HG03039 (cell line): ENCODE measurements around the gene BCL10.
"Not testable (repeated sequence)": the region's sequence is repeated elsewhere in the genome, so short reads cannot be mapped to it uniquely, and the experiment has no call there.

Source experiments
- ATAC-seq: cut with Tn5 transposase; IDR thresholded peaks from one replicate; pipeline ENCODE4 v1.9.1; 2021; ENCODE audit warnings: mild to moderate bottlenecking, moderate library complexity; ENCODE audit not compliant: unreplicated experiment

BCL10 gene

DNA sequence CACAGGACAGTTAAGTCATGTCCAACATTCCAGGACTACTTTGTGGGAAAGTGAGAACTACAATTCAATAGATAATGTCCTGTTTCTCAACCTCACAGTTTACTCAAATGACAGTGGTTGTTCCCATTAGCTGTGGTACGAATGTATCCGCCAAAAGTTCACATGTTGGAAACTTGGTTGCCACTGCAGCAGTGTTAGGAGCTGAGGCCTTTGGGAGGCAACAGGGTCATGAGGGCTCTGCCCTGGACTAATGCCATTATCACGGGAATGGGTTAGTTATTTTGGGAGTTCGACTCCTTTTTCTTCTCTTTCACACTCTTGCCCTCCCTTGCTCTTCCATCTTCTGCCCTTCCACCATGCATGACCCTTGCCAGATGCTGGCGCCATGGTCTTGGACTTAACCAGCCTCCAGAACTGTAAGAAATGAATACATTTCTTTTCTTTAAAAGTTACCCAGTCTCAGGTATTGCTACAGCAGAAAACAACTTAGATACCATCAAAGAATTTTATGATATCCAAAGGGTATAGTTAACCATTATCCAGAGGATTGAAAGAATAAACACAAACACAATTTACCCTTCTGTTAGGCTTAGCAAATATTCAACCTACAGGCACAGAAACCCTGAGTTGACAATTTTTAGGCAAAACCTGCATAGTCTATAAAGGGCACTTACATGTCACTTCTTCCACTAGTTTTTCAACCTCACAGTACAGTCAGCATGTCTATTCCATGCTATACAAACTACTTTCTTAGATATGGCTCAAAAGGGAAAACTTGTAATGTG lies 7.4 kb downstream of the BCL10 start:
- ATAC-seq, result no peak

DNA sequence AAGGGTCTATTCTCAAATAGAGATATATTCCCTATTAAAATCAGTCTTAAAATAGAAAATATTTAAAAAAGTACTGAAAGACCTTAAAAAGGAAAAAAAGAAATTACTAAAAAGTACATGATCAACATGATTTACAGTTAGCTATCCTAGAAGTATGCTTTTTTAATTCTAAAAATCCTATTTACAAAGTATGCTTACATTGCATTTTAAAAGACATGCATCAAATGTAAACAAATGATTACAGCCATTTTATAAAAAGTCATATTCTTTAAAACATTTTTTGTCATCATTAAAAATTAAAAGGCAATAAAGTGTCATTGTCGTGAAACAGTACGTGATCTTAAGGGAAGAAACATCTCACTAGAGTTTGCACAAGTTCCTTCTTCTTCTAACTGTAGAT lies 9.1 kb downstream of the BCL10 start:
- ATAC-seq, result no peak

DNA sequence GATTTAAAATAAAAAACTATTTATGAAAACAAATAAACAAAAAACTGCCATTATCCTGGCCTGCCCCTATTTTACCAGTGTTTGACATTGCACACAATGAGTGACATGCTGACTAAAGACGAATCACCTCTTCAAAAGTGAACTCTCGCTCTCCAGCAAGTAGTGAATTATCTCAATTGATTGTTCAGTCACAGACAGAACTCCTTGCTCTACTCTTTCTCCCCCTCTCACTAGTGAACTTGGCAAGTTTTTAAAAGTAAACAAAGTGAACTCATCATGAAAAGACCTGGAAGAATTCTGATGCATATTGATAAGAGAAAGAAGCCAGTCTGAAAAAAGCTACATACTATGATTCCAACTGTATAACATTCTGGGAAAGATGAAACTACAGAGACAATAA lies 12.3 kb downstream of the BCL10 start:
- no peak for ATAC-seq

DNA sequence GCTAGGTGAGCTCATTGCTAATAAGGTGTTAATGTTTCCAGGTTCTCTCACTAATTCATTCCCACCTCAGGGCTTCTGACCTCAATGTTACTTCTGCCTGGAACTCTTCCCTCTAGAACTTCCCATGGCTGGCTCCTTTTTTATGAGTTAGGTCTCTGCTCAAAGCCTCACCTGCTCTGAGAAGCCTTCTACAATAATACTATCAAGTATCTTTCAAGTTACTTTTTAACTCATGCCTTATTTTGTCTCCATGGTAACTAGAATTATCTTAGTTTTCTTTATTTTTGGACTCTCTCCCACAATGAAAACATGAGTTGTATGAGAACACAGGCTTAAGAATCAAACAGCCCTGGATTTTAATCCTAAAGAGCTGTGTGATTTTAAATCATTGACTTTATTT lies 13.4 kb downstream of the BCL10 start:
- ATAC-seq, result no peak

DNA sequence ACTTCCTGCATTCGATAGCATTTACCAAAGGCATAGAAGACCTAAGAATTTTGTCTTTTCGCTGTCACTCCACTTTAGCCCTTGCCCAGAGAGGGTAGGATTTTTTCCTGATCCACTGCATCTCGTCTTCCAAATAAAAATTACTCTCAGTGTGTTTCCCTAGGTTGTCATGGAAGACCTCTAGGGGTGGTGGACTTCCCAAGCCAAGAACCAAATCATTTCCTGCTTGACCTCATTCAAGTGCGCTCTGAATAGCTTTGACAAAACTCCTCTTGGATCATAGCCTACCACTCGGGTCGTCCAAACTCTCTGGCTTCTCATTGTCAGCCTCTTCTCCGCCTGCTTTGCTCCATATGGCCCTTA lies 16.5 kb downstream of the BCL10 start:
- no peak for ATAC-seq

DNA sequence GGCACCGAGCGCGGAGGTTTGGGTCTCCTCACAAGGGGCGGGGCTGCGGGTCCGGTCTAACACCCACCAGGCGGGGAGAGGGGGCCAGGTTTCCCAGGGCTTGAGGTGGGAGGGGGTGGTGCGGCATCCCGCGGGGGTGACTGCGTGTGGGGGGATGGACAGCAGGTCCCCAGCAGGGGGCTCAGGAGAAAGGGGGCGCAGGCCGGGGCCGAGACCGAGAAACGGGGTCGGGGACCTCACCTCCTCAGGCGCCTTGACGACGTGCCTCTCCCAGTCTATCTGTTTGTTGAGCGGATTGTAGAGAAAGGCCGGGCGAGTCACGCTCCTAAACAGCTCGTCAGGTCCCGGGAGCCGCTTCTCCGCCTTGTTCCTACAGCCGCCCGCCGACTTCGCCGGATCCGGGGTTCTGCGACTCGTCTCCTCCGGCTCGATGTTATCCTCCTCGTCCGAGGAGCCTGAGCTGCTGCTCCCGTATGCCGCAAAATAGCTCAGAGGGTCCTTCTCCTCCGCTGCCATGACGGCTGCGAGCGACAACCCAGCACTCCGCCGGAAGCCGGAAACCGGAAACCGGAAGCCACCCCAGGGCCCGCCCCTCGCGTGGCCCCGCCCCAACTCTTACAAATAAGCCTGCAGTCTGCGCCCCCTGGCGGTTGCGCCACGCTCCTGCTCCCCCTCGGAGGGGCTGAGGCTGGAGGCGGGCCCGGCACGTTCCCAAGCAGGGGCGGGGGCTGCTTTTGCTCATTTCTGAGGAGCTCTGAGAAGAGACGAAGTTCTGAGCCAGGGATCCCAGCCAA lies 17.1 kb downstream of the BCL10 start, which contains the start of gene C1orf52:
C1orf52 (minus strand) TSS at position 545 of the 794 bp plus-strand sequence; CDS start at position 516, 29 bp downstream.
- ATAC-seq, result peak; percentile 99

DNA sequence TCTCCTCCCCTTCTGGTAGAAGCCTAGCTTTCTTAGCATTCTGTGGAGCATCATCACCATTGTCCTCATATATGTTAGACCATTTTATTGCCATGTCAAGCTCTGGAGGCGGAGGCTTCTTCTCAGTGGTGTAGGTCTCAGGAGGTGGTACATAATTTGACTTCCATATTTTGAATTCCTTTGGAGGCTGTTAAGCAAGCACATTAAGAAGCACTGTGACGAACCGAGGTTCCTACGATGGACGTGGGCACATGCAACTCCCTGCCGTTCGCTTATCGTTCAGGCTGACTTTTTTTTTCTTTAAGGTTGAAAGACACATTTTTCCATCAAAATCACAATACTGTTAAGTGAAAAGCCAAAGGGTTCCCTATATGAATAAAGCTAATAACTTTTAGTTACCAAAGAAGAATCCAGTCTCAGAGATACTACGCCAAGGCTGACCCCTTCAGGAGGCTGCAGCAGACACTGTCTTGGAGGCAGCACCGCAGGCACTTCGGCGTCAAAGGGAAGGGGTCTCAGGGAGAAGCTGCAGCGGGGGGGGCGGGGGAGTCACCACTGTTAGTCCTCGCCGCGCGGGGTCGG lies 17.8 kb downstream of the BCL10 start:
- ATAC-seq, result no peak

DNA sequence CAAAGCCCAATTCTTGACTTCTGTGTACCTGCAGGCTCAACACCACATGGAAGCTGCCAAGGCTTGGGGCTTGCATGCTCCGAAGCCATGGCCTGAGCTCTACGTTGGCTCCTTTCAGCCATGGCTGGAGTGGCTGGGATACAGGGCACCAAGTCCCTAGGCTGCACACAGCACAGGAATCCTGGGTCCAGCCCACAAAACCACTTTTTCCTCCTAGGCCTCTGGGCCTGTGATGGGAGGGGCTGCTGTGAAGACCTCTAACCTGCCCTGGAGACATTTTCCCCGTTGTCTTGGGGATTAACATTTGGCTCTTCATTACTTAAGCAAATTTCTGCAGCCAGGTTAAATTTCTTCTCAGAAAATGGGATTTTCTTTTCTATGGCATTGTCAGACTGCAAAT lies 27.4 kb downstream of the BCL10 start:
- ATAC-seq, result not testable (repeated sequence)

DNA sequence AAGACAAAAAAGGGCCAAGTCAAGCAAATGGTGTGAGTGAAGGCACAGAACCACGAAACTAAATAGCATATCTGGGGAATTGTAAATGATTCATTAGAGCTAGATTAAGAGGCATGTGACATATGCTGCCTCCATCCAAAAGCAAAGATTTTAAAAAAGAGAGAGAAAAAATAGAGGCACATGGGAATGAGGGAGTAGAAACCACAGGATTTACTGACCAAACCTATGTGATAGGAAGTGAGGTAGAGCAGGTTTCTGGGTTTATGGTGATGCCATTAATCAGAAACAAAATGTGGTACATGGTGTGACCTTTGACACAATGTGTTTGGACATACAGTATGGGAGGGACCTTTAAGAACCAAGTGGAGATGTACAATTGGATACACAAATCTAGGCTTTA lies 30.5 kb downstream of the BCL10 start:
- no peak for ATAC-seq

DNA sequence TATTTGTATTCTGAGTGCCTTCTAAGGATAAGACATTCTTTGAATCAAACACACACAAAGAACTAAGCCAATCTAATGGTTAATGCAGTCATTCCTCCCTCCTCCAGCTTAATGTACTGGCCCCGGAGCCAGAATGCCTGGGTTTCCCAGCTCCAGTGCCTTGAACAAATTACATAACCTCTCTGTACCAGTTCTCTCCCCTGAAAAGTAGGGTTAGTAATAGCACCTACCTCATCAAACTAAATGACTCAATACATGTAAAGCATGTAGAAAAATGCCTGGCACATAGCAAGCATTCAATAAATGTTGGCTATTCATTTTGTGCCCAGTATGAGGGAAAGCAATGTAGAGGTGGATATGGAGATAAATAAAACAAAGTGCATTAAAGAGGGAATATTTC lies 31.0 kb downstream of the BCL10 start:
- ATAC-seq, result no peak

DNA sequence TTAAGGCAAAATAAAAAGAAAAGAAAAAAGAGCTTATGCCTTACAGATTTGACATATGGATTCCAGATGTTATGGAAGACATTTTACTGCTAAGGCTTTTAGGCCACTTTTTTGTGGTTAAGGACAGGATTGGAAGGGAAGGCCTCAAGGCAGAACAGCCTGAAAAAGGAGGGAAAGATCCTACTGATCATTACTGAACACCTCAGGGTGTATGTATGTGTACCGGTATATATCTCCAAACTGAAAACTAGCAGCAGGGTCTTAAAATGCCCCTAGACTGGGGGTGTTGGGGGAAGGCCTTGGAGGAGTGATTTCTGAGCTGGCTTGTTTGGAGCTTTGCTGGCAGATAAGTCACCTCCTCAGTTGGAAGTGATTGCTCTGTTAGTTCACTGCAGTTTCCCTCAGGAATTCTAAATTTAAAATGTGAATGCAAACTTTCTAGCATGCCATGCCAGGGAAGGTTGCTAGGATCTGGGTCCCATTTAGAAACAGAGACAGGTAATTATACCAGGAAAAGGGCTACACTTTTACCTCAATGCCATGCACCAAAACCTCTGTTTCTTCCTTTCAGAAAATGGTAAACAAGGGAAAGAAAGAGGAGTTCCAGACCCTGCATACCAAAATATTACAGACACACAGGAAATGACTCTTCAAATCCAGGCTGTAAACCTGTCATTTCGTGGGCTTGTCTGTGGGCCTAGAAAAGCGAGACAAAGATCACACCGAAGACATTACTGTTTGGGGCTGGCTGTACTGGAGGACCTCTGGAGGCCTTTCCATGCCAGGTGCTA lies 32.0 kb downstream of the BCL10 start:
- no peak for ATAC-seq

DNA sequence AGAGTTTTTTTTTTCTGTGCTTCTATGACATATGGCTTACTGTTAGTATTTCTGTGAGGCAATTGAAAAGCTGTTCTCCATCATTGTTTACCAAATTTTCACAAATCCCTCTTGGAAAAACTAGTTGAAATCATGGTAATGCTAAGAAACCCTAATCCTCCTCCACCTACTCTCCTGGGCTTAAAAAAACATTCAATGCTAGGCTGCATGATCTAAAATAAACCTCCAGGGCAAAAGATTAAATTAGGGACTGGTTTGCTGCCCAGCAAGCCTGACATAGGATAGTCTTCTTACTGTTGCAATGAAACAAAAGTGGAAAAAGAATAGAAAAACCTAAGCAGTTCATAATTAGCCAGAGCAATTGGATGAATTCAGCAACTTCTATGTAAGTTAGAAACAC lies 33.1 kb downstream of the BCL10 start:
- no peak for ATAC-seq

DNA sequence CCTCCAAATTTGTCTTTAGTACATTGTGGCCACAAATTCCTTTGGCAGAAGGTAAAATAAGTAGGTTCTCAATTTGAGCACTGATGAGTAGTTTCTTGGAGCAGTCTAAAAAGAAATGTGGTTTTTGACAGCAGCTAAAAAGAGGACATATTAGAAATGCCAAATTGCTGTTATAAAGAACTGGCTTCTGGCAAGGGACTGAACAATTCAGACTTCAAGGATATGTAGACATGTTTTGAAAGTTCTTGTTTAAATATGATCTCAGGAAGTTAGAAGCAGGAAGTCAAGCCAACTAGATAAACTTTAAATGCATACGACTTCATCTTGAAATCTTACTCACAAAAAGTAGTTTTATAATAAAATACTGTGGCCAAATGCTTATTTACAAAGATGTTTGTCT lies 35.8 kb downstream of the BCL10 start:
- ATAC-seq, result no peak

DNA sequence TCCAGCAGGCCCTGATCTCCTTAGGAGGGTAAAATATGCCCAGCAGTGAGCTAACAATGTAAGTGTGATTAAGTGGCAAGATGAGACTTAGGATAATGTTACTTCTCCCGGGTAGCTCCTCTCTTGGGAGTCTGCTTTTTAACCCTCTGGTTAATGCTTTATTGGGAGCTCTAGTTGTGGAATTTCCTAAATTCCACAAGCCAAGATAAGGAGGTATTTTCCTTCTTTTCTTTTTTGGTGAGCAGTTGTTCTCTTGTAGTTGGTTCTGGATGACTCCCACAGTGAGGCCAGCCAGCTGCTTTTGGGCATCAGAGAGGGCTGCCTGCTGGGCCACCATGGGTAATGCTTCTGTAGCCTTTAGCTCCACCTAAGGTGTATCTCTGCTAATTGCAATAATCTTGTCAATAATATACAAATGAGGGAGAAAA lies 36.2 kb downstream of the BCL10 start:
- no peak for ATAC-seq

DNA sequence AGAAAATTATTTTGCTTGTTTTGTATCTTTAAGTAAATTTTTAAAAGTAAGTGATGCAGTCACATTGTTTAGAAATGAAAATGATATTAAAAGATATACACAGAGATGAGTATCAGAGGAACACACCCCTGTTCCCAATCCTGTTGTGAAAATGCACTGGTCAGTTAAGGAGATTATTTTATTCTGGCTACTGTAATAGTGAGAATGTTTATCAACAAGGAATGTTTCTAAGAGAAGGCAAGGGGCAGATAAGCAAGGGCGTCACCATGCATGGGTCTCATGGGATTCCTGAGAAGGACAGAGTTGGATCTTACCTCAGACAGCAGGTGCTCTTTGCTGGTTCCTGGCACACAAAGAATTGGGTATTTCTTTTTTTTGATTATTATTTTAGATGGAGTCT lies 38.8 kb downstream of the BCL10 start:
- ATAC-seq, result no peak

DNA sequence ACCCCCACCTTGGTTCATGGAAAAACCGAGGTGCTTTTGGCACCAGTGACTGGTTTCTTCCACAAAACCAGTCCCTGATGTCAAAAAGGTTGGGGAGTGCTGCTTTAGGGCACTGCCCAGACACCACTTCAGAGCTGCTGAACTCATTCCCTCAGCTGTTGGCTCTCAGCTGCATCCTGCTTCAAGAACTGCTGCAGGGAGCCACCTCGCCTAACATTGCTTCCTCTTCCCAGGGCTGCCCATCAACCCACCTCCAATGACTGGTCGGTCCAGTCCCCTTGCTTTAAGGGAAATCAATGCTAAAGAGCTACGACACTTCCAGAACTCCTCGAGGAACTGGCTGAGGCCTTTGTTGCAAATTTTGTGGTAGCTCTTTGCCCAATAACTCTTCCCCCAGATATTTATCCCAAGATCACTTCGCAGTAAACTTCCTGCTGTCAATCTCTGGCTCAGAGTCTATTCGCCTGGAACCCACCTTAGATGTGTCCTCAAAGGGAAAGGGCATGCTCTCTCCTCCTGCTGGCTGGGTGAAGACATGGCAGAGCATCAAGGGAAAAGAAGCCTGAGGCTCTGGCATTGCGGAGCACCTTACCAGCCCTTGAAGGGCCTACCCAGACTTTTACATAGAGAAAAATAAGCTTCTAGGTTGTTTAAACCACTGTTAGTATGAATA lies 46.0 kb downstream of the BCL10 start:
- ATAC-seq, result no peak

DNA sequence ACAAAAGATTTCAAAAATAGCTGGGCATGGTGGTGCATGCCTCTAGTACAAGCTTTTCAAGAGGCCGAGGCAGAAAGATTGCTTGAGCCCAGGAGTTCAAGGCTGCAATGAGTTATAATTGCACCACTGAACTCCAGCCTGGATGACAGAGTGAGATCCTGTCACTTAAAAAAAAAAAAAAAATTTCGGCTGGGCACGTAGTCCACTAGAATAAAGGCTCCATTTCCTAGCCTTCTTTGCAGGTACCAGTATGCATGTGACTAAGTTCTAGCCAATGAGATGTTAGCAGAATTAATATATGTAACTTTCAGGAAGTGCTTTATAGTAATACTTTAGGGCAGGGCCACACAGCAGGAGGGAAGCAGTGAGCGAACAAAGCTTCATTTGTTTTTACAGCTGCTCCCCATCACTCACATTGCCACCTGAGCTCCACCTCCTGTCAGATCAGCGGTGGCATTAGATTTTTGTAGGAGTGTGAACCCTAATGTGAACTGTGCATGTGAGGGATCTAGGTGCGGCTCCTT lies 46.8 kb downstream of the BCL10 start:
- ATAC-seq, result no peak

DNA sequence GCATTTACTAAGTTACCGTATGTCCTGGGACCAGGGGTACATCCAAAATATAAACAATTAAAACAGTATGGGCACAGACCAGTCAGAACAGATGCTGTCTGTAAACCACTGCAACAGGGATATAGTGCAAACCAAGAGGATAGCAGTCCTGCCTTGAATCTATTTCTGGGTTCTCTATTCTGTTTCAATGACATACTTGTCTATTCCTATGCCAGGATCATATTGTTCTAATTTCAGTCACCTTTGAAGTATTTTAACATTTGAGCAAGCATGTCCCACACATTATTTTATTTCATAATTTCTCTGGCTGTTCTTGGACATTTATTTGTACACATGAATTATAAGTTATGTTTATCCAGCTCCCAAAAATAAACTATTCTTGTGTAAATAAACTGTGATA lies 47.5 kb downstream of the BCL10 start:
- no peak for ATAC-seq

DNA sequence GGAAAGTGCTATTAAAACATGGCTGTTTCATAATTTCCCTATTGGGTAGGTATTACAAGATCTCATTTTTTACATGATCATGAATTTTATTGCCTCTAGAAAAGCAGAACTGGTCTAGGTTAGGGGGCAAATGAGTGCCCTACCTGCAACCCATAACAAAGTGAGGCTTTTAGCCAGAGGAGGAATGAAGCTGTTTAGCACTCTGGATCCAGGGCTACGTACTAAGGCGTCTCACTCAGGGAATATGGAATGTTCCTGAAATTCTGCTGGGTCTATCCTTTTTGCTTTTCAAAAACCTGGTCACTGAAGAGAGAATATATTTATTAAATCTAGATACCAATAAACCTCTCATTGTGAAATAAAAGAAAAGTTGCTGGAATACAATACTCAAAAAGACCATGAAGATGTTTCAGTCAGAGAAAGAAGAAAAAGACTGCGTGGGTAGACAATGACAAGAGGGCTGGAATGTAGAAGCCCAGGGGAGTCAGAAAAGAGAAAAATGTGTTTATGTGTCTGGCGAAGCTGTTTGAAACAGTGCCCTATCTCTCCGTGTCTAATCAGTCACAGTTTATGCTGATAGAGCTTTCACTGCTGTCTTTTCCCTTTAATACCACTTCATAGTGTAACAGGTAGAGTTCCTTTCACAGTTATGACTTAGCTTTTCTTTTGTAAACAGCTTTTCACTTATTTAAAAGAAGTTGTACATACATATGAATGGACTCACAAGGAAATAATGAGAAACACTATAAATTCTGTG lies 50.6 kb downstream of the BCL10 start:
- no peak for ATAC-seq
